IPS-18a (cell line): Measurements from ENCODE around the gene GAL3ST3.

ENCODE experiments used
- H3K27ac ChIP-seq: one replicate; pipeline ENCODE4 v1.5.1; 2013; ENCODE audit warnings: low read length
- H3K27me3 ChIP-seq: one replicate; pipeline ENCODE4 v1.6.1; 2013; ENCODE audit warnings: mild to moderate bottlenecking, low read length; ENCODE audit not compliant: control insufficient read depth, insufficient read depth
- H3K36me3 ChIP-seq: one replicate; pipeline ENCODE4 v1.6.1; 2013; ENCODE audit warnings: low read depth, low read length; ENCODE audit not compliant: control insufficient read depth
- H3K4me1 ChIP-seq: one replicate; pipeline ENCODE4 v1.6.1; 2013; ENCODE audit warnings: low read depth, low read length; ENCODE audit not compliant: control insufficient read depth
- H3K4me3 ChIP-seq: one replicate; pipeline ENCODE4 v1.5.1; 2013; ENCODE audit warnings: low read length
- H3K9ac ChIP-seq: one replicate; pipeline ENCODE4 v1.6.1; 2013; ENCODE audit warnings: mild to moderate bottlenecking, low read length, moderate library complexity
- H3K9me3 ChIP-seq: one replicate; pipeline ENCODE4 v1.6.1; 2013; ENCODE audit warnings: low read depth, low read length; ENCODE audit not compliant: control insufficient read depth

Gene GAL3ST3

GRCh38 chr11:66051766-66052663, 3.1 kb upstream of the GAL3ST3 start, which contains the start of gene SF3B2:
SF3B2 (plus strand) TSS chr11:66052364; CDS start chr11:66052385, 21 bp downstream.
- Histone ChIP-seq H3K36me3 (peaks cover 24% of the 10 kb centered on the region), H3K27ac (peak within 1 kb of the TSS; percentile 89), H3K27me3 (no peaks in the 10 kb centered on the region), H3K9ac (peak within 1 kb of the TSS; percentile 92), H3K4me1 (peaks cover 28% of the 10 kb centered on the region), H3K9me3 (no peaks in the 10 kb centered on the region), H3K4me3 (peak within 1 kb of the TSS; percentile 81)

- Histone ChIP-seq H3K27ac (peak overlapping the region; percentile 89), H3K9ac (peak overlapping the region; percentile 84), H3K4me3 (peak overlapping the region; percentile 81), H3K9me3 (no peaks in the 10 kb centered on the region), H3K36me3 (peaks cover 18% of the 10 kb centered on the region), H3K4me1 (peaks cover 28% of the 10 kb centered on the region), H3K27me3 (no peaks in the 10 kb centered on the region)
These were observed 2.4 kb upstream of the GAL3ST3 start for GRCh38 chr11:66051371-66051765.

- Histone ChIP-seq H3K27me3 (no peaks in the 10 kb centered on the region), H3K4me3 (peak overlapping the region; percentile 81), H3K9ac (peak overlapping the region; percentile 84), H3K27ac (no peak overlapping the region), H3K4me1 (peaks cover 28% of the 10 kb centered on the region), H3K36me3 (peaks cover 14% of the 10 kb centered on the region), H3K9me3 (no peaks in the 10 kb centered on the region)
These were observed 1.7 kb upstream of the GAL3ST3 start for GRCh38 chr11:66050581-66051231.

GRCh38 chr11:66047541-66048365, 1.2 kb downstream of the GAL3ST3 start:
- no peaks in the 10 kb centered on the region for H3K27me3 ChIP-seq
- no peak overlapping the region for H3K27ac ChIP-seq
- no peak overlapping the region for H3K9ac ChIP-seq
- H3K9me3 ChIP-seq = no peaks in the 10 kb centered on the region
- peaks cover 7% of the 10 kb centered on the region for H3K36me3 ChIP-seq
- peak overlapping the region; percentile 72 for H3K4me3 ChIP-seq
- peaks cover 31% of the 10 kb centered on the region for H3K4me1 ChIP-seq

GRCh38 chr11:66046901-66047300, 2.1 kb downstream of the GAL3ST3 start:
- Histone ChIP-seq H3K9ac (no peak overlapping the region), H3K27ac (no peak overlapping the region), H3K36me3 (peaks cover 7% of the 10 kb centered on the region), H3K4me1 (peaks cover 31% of the 10 kb centered on the region), H3K27me3 (no peaks in the 10 kb centered on the region), H3K4me3 (no peak overlapping the region), H3K9me3 (no peaks in the 10 kb centered on the region)

GRCh38 chr11:66045177-66045639, 3.8 kb downstream of the GAL3ST3 start:
- H3K27me3 ChIP-seq = no peaks in the 10 kb centered on the region
- no peaks in the 10 kb centered on the region for H3K9me3 ChIP-seq
- peaks cover 18% of the 10 kb centered on the region for H3K36me3 ChIP-seq
- H3K4me3 ChIP-seq = no peak overlapping the region
- no peak overlapping the region for H3K27ac ChIP-seq
- peaks cover 21% of the 10 kb centered on the region for H3K4me1 ChIP-seq
- no peak overlapping the region for H3K9ac ChIP-seq

- Histone ChIP-seq H3K9ac (no peak overlapping the region), H3K4me3 (no peak overlapping the region)
These were observed 4.2 kb downstream of the GAL3ST3 start for GRCh38 chr11:66044757-66045156.

GRCh38 chr11:66042996-66043906, 5.7 kb downstream of the GAL3ST3 start:
- H3K4me1 ChIP-seq = peaks cover 14% of the 10 kb centered on the region
- no peaks in the 10 kb centered on the region for H3K9me3 ChIP-seq
- peaks cover 18% of the 10 kb centered on the region for H3K36me3 ChIP-seq
- H3K27ac ChIP-seq = no peak overlapping the region
- no peak overlapping the region for H3K4me3 ChIP-seq
- H3K27me3 ChIP-seq = no peaks in the 10 kb centered on the region
- H3K9ac ChIP-seq = no peak overlapping the region

More at GRCh38 chr11:66044757-66045156, 4.2 kb downstream of the GAL3ST3 start:
- H3K27ac ChIP-seq = no peak overlapping the region
- H3K9me3 ChIP-seq = no peaks in the 10 kb centered on the region
- H3K4me1 ChIP-seq = peaks cover 21% of the 10 kb centered on the region
- no peaks in the 10 kb centered on the region for H3K27me3 ChIP-seq
- H3K36me3 ChIP-seq = peaks cover 18% of the 10 kb centered on the region

- H3K27ac ChIP-seq = no peak overlapping the region
- H3K4me1 ChIP-seq = peaks cover 8% of the 10 kb centered on the region
- no peaks in the 10 kb centered on the region for H3K27me3 ChIP-seq
- no peak overlapping the region for H3K4me3 ChIP-seq
- H3K36me3 ChIP-seq = peaks cover 18% of the 10 kb centered on the region
- H3K9ac ChIP-seq = no peak overlapping the region
- no peaks in the 10 kb centered on the region for H3K9me3 ChIP-seq
These were observed 6.5 kb downstream of the GAL3ST3 start for GRCh38 chr11:66042227-66042995.

- Histone ChIP-seq H3K4me3 (no peak overlapping the region), H3K9ac (no peak overlapping the region), H3K27ac (no peak overlapping the region), H3K4me1 (peaks cover 2% of the 10 kb centered on the region), H3K27me3 (no peaks in the 10 kb centered on the region), H3K36me3 (peaks cover 18% of the 10 kb centered on the region), H3K9me3 (no peaks in the 10 kb centered on the region)
These were observed 9.2 kb downstream of the GAL3ST3 start for GRCh38 chr11:66039765-66040164.
